NCI-H146 (cell line): ENCODE results near the gene RPL36A.

ENCODE experiments used
- DNase-seq: peaks from one replicate; lab custom pipeline; 2025; lab: John Stamatoyannopoulos, UW

The RPL36A gene

DNA sequence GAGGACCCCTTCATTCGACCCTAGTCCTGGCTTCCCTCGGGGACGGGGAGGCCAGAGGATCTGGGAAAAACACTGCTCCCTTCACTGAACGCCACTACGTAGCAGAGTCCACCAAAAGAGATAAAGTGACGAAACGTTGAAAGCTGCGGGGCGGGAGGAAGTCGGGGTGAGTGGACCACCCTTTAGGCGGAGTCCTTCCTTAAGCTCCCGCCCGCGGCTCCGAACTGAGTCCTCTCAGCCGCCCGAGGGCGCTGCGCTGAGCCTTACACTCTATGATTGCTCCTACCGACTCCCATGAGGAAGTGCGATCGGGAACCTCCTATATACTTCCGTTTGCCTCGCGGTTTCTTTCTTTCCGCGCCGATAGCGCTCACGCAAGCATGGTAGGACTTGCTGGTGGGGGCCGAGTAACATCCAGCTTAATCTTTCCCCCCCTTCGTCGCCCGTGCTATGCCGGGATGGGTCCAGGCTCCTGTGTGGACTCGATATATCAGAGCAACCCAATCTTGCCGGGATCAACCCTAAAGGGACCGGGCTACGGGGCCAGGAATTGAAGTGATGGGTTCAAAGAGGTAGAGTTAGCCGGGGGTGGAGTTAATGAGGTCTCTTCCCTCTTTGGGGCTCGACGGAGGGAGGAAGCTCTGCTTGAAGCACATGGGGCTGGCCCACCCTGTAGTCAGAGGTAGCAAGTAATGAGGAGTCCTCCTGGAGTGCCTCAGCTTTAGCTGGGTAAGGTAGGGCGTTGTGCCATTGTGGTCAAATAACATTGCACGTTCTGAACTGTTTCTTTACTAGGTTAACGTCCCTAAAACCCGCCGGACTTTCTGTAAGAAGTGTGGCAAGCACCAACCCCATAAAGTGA, at the start of gene RPL36A:
Gene RPL36A, plus strand, starts transcription at position 348 of the 862 bp plus-strand sequence. Its CDS starts 33 bp downstream, at position 381.
- DNase-seq: peak; percentile 95

GRCh38 chrX:101347859-101348451, 42.9 kb upstream of the RPL36A start:
- DNase-seq: no peak

DNA sequence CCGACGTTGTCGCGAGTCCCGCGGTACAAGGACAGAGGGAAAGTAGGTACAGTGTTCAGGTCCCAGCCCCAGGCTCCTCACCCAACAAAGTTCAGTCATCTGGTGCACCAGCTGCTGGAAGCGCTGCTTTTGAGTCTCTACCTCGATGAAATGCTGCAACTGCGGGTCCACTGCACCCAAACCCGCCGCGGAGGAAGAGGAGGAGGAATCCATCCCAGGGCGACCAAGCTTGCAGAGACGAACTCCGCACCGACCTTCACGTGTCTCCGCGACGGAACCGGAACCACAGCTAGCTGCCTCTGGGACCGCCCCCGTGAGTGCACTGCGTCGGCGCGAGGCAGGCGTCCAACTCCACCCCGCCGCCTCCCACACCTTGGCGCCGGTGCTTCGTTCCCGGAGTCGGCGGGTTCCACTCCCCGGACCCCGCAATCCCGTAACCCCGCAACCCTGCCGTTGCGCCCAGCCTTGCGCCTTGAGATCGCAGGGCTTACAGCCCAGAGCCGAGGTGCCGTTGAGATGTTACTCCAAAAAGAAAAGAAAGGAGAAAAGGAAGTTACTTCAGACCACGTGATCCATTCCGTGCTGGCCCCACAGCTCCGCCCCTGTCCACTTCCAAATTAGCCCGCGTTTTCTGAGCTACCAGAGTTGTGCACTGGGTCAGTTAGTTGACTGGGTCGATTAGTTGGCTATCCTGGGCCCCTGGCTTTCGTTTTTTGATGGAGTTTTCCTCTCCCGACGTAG, 42.2 kb upstream of the RPL36A start, which contains the start of gene TIMM8A:
Gene TIMM8A, minus strand, starts transcription at position 291 of the 741 bp plus-strand sequence. Its CDS starts 78 bp downstream, at position 213.
- DNase-seq: peak; percentile 78

DNA sequence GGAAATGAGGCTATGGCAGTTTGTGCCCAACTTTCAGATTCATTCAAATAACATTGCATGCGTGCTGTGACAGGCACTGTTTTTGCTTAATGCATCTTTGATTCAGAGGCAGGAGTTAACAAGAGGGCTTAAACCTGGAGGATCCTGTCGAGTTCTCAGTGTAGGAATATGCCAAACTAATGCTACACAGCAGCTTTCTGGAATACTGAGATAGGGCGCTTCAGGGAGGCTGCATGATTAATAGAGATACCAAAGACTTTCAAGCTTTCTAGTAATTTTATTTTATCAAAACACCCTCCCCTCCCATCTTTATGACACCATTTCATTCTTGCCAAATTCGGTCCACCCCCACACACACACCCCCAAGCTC, 41.6 kb upstream of the RPL36A start:
- DNase-seq: no peak

GRCh38 chrX:101357166-101357795, 33.5 kb upstream of the RPL36A start:
- DNase-seq: no peak

GRCh38 chrX:101359966-101360365, 30.8 kb upstream of the RPL36A start:
- no peak for DNase-seq

GRCh38 chrX:101360390-101360789, 30.4 kb upstream of the RPL36A start:
- no peak for DNase-seq

- no peak for DNase-seq
Observed at GRCh38 chrX:101362116-101362515, 28.7 kb upstream of the RPL36A start.

DNA sequence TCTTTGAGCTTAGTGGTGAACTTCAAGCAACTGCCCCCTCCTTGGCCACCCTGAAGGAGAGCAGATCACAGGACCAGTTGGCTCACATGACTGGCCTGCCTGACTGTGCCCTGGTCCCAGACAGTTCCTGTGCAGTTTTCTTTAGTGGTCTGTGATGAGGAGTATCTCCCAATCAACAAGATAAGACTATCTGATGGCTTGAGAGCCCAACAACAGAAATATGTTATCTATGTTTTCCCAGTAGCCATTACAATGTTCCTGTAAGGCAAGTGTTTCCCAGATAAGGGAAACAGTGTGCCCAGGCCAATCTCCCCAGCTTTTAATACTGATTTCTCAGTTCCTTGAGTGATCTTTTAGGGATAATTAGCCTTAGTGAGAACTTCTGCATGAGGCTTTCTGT, 28.1 kb upstream of the RPL36A start:
- DNase-seq: no peak

DNA sequence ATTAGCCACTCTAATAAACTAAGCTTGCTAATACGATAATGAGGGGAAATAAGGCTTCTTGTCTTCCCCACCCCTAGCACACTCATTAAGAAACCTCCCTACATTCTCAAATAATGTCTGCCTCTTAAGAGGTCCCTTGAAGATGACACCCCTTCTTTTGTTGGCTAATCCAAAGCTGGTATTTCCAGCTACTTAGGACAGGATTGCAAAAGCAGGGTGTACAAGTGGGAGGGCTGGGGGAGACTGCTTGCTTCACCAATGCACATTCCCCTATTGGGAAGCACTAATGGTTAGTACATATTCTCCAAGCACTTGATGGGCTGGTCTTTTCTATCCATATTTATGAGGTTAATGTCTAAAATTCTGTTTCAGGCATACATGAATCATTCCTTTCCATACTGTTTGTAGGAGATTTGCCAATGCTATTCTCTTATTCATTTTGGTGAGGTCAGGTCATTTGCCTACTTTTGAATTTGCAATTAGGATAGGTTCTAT, 25.5 kb upstream of the RPL36A start:
- DNase-seq: no peak

- no peak for DNase-seq
Observed at GRCh38 chrX:101368800-101369199, 22.0 kb upstream of the RPL36A start.

DNA sequence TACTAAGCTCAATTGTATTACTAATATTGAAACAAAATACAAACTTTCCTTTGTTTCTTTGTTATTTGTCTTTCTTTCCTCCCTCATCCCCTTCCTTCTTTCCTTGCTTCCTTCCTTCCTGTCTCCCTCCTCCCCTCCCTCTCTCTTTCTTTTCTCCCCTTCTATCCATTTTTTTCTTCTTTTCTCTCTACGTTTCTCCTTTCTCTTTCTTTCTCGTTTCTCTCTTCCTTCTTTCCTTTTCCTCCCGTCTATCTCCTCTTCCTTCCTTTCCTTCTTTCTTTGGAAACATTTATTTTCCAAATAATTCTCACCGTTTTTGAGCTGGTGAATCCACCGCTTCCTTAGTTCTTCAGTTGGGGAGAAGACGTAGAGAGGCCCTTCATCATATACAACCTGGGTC, 21.1 kb upstream of the RPL36A start:
- DNase-seq: no peak

- DNase-seq: no peak
Observed at GRCh38 chrX:101370888-101371504, 19.8 kb upstream of the RPL36A start.

GRCh38 chrX:101377547-101377946, 13.3 kb upstream of the RPL36A start:
- DNase-seq: no peak

- DNase-seq: no peak
Observed at GRCh38 chrX:101383679-101384205, 7.1 kb upstream of the RPL36A start.

DNA sequence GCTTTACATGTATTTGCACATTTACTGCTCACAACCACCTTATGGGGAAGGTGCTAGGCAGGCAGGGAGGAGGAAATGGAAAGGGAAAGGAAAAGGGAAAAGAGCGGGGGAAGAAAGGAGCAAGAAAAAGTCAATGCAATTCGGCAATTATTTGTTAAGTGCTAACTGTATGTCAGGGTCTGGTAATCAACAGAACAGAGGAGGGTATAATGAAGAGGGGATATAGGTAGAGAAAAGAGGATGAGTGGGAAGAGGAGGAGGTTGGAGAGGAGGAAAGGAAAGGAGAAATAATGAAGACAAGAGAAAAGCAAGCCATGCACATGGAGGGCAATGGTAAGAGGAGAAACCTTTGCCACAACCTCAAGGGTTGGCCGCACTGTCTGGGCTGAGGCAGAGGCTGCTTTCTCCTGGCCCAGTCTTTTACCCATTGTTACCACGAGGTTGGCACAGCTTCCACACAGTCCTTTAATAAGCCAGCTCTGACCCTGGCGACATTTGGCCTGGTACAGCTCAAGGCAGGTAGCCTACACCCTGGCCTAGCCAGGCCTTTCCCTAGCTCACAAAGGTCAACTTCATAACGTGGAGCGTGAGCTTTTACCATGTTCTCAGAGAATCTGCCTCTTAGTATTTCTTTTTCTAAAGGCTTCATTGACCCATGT, 5.7 kb upstream of the RPL36A start:
- DNase-seq: no peak

DNA sequence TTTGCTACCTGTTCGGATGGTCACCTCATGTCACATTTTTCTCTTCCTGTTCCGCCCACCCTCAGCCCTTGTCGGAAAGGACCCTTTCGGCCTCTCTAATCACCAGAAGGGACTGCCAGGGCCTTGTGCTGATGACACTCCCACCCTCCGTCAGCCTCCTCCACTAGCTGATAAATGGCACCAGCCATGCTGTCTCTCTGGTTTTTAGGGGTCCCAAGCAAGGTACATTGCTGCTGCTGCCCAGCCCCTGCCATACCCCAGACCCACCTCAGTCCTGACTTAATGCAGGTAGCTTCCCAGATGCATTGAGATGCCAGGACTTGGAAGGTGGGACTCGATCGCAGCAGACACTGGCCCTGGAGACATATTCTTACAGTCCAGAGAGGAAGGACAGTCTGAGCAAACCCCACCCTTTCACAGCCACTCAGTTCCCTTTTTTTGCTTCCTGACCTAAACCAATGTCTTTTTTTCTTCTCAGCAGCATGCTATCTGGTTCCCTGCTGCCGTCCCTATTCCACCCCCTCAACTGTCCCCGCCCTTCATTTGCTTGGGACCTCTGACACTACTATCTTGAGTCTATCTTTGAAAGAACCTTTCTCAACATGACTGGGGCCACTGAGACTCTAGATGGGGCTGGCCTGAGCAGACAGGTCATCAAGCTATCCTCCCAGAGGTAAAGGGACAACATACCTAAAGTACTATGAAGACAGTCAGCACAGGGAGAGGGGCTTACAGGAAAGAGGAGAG, 4.8 kb upstream of the RPL36A start, which contains the start of gene BTK:
Gene BTK, minus strand, starts transcription at position 397 of the 747 bp plus-strand sequence. CDS start 10,907 bp downstream, outside the sequence.
- DNase-seq: no peak

- no peak for DNase-seq
Observed at GRCh38 chrX:101386542-101386885, 4.3 kb upstream of the RPL36A start.

DNA sequence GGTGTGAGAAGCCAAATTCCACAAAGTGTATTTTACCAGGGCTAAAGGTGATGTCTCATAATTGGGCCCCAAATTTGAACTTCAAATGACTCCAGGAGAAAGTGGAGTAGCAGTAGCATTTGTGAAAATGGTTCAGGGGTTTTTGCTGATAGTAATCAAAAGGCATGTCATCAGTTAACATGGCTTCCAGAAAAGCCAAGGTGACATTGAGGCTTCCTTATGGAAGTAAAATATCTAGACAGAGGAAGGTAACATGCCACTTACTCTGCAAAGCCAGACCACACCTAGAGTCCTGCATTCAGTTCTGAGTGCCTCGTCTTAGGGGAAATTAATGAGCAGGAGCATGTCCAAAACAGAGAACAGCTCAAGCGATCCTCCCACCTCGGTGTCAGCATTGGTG, 2.2 kb upstream of the RPL36A start:
- no peak for DNase-seq

GRCh38 chrX:101391831-101392230, 1.0 kb downstream of the RPL36A start:
- DNase-seq: no peak
